Measurements from ENCODE around the gene CITED2. TPM values are rescaled to one million over a fixed set of nuclear protein-coding genes. Genes with fewer than 3 reads are reported as not detected.

Gene CITED2
- total and polyA plus RNA-seq, 2 experiments from 2014 or later, result 26.6 to 76.9 TPM

- ATAC-seq (0 out of 3 replicates have a peak, but pooled peaks have one; percentile 2), DNase-seq (ENCODE audit: low spot score) (peak; percentile 74)
- peak overlapping the region; percentile 57 for H3K4me2 ChIP-seq
- H3K27ac Mint-ChIP-seq, result no peak overlapping the region
- H3K79me2 ChIP-seq (replicated peaks; ENCODE audit: insufficient read depth), result peaks cover 33% of the 10 kb centered on the region
- H4K20me1 ChIP-seq (replicated peaks; ENCODE audit: insufficient read depth), result no peaks in the 10 kb centered on the region
- peak overlapping the region; percentile 24 for H3K4me3 ChIP-seq
- no peaks in the 10 kb centered on the region for H3K9me3 Mint-ChIP-seq
- H3K27me3 ChIP-seq (ENCODE audit: insufficient read depth), result no peaks in the 10 kb centered on the region
- peaks cover 32% of the 10 kb centered on the region for H3K36me3 Mint-ChIP-seq (ENCODE audit: low read depth)
- peaks cover 8% of the 10 kb centered on the region for H3K27me3 Mint-ChIP-seq (ENCODE audit: insufficient read depth, low read depth, poor library complexity)
- H3K9me2 ChIP-seq (ENCODE audit: insufficient read depth), result no peaks in the 10 kb centered on the region
- no peak for TF ChIP-seq EZH2phosphoT487 (IDR thresholded peaks at IDR 0.05; ENCODE audit: unreplicated experiment)
- TF ChIP-seq, protein P1, sequence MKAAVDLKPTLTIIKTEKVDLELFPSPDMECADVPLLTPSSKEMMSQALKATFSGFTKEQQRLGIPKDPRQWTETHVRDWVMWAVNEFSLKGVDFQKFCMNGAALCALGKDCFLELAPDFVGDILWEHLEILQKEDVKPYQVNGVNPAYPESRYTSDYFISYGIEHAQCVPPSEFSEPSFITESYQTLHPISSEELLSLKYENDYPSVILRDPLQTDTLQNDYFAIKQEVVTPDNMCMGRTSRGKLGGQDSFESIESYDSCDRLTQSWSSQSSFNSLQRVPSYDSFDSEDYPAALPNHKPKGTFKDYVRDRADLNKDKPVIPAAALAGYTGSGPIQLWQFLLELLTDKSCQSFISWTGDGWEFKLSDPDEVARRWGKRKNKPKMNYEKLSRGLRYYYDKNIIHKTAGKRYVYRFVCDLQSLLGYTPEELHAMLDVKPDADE (IDR thresholded peaks at IDR 0.05), result no peak
- no peak for TF ChIP-seq NANOG (IDR thresholded peaks at IDR 0.05; ENCODE audit: borderline replicate concordance)
- no peak for TF ChIP-seq JUNB (IDR thresholded peaks at IDR 0.05; ENCODE audit: unreplicated experiment)
- TF ChIP-seq ZNF331 (CRISPR knock-in tag; IDR thresholded peaks at IDR 0.05; ENCODE audit: low read depth), result no peak
- no peak for TF ChIP-seq CREB1 (CRISPR knock-in tag; IDR thresholded peaks at IDR 0.05; ENCODE audit: low read depth)
- TF ChIP-seq STAT1 (IDR thresholded peaks at IDR 0.05; ENCODE audit: unreplicated experiment), result no peak
- TF ChIP-seq, protein P2, sequence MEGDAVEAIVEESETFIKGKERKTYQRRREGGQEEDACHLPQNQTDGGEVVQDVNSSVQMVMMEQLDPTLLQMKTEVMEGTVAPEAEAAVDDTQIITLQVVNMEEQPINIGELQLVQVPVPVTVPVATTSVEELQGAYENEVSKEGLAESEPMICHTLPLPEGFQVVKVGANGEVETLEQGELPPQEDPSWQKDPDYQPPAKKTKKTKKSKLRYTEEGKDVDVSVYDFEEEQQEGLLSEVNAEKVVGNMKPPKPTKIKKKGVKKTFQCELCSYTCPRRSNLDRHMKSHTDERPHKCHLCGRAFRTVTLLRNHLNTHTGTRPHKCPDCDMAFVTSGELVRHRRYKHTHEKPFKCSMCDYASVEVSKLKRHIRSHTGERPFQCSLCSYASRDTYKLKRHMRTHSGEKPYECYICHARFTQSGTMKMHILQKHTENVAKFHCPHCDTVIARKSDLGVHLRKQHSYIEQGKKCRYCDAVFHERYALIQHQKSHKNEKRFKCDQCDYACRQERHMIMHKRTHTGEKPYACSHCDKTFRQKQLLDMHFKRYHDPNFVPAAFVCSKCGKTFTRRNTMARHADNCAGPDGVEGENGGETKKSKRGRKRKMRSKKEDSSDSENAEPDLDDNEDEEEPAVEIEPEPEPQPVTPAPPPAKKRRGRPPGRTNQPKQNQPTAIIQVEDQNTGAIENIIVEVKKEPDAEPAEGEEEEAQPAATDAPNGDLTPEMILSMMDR (conservative IDR thresholded peaks at IDR 0.05; ENCODE audit: low read depth in 2 of 2), result peak; percentile 67 to 95
- H2AFZ ChIP-seq, result no peak overlapping the region
- H3K27ac ChIP-seq (ENCODE audit: low read depth), result peak overlapping the region; percentile 95
- peak overlapping the region; percentile 58; the same call in 1 of the 3 replicates for H3K4me3 Mint-ChIP-seq
- H3K4me1 Mint-ChIP-seq, result peaks cover 59% of the 10 kb centered on the region
- no peaks in the 10 kb centered on the region; the same call in 1 of the 2 replicates for H3F3A ChIP-seq (replicated peaks; ENCODE audit: low read depth)
- 0 out of 2 replicates have a peak, but pooled peaks cover 4% of the 10 kb centered on the region for H3K36me3 ChIP-seq (ENCODE audit: insufficient read depth)
- H3K4me1 ChIP-seq (ENCODE audit: insufficient read depth), result peaks cover 41% of the 10 kb centered on the region
Observed at GRCh38 chr6:139369568-139370282, 4.7 kb downstream of the CITED2 start.

DNA sequence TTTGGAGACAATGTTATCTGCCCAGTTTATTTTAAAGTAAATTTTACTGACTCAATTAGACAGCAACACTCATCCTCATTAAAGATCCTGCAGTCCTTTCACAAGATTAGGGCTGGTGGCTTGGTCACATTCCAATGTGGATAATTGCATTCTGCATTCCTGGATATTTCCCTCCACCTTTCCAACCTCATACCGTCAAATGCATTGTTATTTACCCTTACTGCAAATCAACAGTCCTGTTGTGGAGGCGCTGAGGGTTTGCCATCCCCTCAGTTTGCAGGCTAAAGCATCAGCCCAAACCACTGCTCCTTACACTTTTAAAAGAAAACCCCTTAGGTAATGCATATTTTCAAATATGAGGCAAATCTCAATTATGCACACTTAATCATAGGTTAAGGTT is 5.4 kb downstream of the CITED2 start:
- Histone ChIP-seq H3K27ac (ENCODE audit: low read depth) (peak overlapping the region; percentile 95), H3F3A (replicated peaks; ENCODE audit: low read depth) (no peaks in the 10 kb centered on the region; the same call in 1 of the 2 replicates), H3K27me3 (ENCODE audit: insufficient read depth) (no peaks in the 10 kb centered on the region), H2AFZ (no peak overlapping the region), H3K4me2 (peak overlapping the region; percentile 57), H3K79me2 (replicated peaks; ENCODE audit: insufficient read depth) (peaks cover 30% of the 10 kb centered on the region), H3K4me1 (ENCODE audit: insufficient read depth) (peaks cover 41% of the 10 kb centered on the region), H3K4me3 (peak overlapping the region; percentile 24), H4K20me1 (replicated peaks; ENCODE audit: insufficient read depth) (no peaks in the 10 kb centered on the region), H3K36me3 (ENCODE audit: insufficient read depth) (0 out of 2 replicates have a peak, but pooled peaks cover 4% of the 10 kb centered on the region), H3K9me2 (ENCODE audit: insufficient read depth) (no peaks in the 10 kb centered on the region)
- DNase-seq (ENCODE audit: low spot score) (peak; percentile 81), ATAC-seq (peak; percentile 36)
- H3K27me3 Mint-ChIP-seq (ENCODE audit: insufficient read depth, low read depth, poor library complexity), result peaks cover 4% of the 10 kb centered on the region
- H3K4me1 Mint-ChIP-seq, result peaks cover 62% of the 10 kb centered on the region
- H3K27ac Mint-ChIP-seq, result peak overlapping the region; percentile 90
- peak overlapping the region; percentile 58 for H3K4me3 Mint-ChIP-seq
- peaks cover 28% of the 10 kb centered on the region for H3K36me3 Mint-ChIP-seq (ENCODE audit: low read depth)
- no peaks in the 10 kb centered on the region for H3K9me3 Mint-ChIP-seq
- TF ChIP-seq, protein P1 (IDR thresholded peaks at IDR 0.05), result no peak
- TF ChIP-seq STAT1 (IDR thresholded peaks at IDR 0.05; ENCODE audit: unreplicated experiment), result no peak
- no peak for TF ChIP-seq ZNF114 (CRISPR knock-in tag; IDR thresholded peaks at IDR 0.05)
- TF ChIP-seq, protein P2 (conservative IDR thresholded peaks at IDR 0.05; ENCODE audit: low read depth in 2 of 2), result no peak
- TF ChIP-seq EZH2phosphoT487 (IDR thresholded peaks at IDR 0.05; ENCODE audit: unreplicated experiment), result no peak
